GM12892 (cell line): ENCODE measurements around the gene ZIM2.

ENCODE experiments used
- POLR2A ChIP-seq: IDR thresholded peaks from 2 replicates; pipeline ENCODE4 v1.6.1; 2011; ENCODE audit warnings: low read depth, low read length, control low read depth
- POLR2AphosphoS5 ChIP-seq: IDR thresholded peaks from 2 replicates; pipeline ENCODE4 v1.6.1; 2011; ENCODE audit warnings: low read depth, low read length, control low read depth
- TAF1 ChIP-seq: IDR thresholded peaks from 2 replicates; pipeline ENCODE4 v1.6.1; 2011; ENCODE audit warnings: low read depth, mild to moderate bottlenecking, control low read depth, low read length, borderline replicate concordance

GRCh38 chr19:56769650-56770049 is 70.9 kb downstream of the ZIM2 start:
- no peak for TF ChIP-seq TAF1
- no peak for TF ChIP-seq POLR2A
- TF ChIP-seq POLR2AphosphoS5: no peak
